Measurements from ENCODE around the gene ARHGEF2. TPM values are rescaled to one million over a fixed set of nuclear protein-coding genes. Genes with fewer than 3 reads are reported as not detected.

Gene ARHGEF2
- total and polyA plus RNA-seq, 2 of the 13 experiments (the other 11 are each of a cell fraction or from before 2014, with no cell fraction given) = 16.1 to 32.1 TPM

DNA sequence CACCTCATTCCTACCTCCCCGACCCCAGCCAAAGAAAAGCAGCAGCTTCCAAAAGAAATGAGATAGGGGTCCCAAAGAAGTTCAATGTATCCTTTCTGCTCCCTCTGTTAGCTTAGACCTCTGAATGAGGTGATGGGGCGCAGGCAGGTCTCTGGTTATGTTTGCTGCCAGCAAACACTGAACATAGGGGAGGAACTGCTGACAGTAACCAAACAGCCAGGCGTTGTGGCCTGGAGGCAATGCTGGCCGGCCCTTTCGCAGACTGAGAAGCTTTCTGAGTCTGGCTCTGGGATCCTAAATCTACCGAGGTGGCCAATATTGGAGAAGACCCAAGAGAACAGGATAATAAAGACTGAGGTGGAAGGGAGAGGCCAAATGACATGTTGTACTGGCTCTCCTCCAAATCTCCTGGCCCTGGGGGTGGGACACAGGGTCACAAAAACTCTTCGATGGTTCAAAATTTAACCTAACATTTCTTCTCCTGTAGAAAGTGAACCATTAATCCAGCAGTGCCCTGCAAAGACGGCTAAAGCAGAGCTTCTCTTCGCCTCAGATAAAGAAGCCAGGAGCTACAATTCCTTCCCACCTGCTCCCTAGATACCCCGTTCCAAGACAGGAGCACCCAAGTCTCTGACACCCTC, 22.8 kb upstream of the ARHGEF2 start (continued):
- TF ChIP-seq, protein P1, sequence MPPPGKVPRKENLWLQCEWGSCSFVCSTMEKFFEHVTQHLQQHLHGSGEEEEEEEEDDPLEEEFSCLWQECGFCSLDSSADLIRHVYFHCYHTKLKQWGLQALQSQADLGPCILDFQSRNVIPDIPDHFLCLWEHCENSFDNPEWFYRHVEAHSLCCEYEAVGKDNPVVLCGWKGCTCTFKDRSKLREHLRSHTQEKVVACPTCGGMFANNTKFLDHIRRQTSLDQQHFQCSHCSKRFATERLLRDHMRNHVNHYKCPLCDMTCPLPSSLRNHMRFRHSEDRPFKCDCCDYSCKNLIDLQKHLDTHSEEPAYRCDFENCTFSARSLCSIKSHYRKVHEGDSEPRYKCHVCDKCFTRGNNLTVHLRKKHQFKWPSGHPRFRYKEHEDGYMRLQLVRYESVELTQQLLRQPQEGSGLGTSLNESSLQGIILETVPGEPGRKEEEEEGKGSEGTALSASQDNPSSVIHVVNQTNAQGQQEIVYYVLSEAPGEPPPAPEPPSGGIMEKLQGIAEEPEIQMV (CRISPR knock-in tag; IDR thresholded peaks at IDR 0.05; ENCODE audit: low read depth) = no peak
- TF ChIP-seq, protein P2, sequence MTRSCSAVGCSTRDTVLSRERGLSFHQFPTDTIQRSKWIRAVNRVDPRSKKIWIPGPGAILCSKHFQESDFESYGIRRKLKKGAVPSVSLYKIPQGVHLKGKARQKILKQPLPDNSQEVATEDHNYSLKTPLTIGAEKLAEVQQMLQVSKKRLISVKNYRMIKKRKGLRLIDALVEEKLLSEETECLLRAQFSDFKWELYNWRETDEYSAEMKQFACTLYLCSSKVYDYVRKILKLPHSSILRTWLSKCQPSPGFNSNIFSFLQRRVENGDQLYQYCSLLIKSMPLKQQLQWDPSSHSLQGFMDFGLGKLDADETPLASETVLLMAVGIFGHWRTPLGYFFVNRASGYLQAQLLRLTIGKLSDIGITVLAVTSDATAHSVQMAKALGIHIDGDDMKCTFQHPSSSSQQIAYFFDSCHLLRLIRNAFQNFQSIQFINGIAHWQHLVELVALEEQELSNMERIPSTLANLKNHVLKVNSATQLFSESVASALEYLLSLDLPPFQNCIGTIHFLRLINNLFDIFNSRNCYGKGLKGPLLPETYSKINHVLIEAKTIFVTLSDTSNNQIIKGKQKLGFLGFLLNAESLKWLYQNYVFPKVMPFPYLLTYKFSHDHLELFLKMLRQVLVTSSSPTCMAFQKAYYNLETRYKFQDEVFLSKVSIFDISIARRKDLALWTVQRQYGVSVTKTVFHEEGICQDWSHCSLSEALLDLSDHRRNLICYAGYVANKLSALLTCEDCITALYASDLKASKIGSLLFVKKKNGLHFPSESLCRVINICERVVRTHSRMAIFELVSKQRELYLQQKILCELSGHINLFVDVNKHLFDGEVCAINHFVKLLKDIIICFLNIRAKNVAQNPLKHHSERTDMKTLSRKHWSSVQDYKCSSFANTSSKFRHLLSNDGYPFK (CRISPR knock-in tag; IDR thresholded peaks at IDR 0.05; ENCODE audit: borderline replicate concordance) = no peak
- TF ChIP-seq PPARG (CRISPR knock-in tag; conservative IDR thresholded peaks at IDR 0.05) = 0 out of 2 replicates have a peak, but pooled peaks have one; percentile 19
- no peak for TF ChIP-seq ZFYVE20 (CRISPR knock-in tag; IDR thresholded peaks at IDR 0.05; ENCODE audit: borderline replicate concordance, low read depth)
- TF ChIP-seq, protein P3, sequence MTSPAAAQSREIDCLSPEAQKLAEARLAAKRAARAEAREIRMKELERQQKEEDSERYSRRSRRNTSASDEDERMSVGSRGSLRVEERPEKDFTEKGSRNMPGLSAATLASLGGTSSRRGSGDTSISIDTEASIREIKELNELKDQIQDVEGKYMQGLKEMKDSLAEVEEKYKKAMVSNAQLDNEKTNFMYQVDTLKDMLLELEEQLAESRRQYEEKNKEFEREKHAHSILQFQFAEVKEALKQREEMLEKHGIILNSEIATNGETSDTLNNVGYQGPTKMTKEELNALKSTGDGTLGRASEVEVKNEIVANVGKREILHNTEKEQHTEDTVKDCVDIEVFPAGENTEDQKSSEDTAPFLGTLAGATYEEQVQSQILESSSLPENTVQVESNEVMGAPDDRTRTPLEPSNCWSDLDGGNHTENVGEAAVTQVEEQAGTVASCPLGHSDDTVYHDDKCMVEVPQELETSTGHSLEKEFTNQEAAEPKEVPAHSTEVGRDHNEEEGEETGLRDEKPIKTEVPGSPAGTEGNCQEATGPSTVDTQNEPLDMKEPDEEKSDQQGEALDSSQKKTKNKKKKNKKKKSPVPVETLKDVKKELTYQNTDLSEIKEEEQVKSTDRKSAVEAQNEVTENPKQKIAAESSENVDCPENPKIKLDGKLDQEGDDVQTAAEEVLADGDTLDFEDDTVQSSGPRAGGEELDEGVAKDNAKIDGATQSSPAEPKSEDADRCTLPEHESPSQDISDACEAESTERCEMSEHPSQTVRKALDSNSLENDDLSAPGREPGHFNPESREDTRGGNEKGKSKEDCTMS (CRISPR knock-in tag; conservative IDR thresholded peaks at IDR 0.05) = no peak
- peak; percentile 83; the same call in 1 of the 2 replicates for TF ChIP-seq ZSCAN9 (CRISPR knock-in tag; IDR thresholded peaks at IDR 0.05; ENCODE audit: borderline replicate concordance)
- TF ChIP-seq, protein P4, sequence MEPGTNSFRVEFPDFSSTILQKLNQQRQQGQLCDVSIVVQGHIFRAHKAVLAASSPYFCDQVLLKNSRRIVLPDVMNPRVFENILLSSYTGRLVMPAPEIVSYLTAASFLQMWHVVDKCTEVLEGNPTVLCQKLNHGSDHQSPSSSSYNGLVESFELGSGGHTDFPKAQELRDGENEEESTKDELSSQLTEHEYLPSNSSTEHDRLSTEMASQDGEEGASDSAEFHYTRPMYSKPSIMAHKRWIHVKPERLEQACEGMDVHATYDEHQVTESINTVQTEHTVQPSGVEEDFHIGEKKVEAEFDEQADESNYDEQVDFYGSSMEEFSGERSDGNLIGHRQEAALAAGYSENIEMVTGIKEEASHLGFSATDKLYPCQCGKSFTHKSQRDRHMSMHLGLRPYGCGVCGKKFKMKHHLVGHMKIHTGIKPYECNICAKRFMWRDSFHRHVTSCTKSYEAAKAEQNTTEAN (CRISPR knock-in tag; conservative IDR thresholded peaks at IDR 0.05) = no peak
- no peak for TF ChIP-seq ZNF33A (CRISPR knock-in tag; IDR thresholded peaks at IDR 0.05; ENCODE audit: borderline replicate concordance)
- TF ChIP-seq, protein P5, sequence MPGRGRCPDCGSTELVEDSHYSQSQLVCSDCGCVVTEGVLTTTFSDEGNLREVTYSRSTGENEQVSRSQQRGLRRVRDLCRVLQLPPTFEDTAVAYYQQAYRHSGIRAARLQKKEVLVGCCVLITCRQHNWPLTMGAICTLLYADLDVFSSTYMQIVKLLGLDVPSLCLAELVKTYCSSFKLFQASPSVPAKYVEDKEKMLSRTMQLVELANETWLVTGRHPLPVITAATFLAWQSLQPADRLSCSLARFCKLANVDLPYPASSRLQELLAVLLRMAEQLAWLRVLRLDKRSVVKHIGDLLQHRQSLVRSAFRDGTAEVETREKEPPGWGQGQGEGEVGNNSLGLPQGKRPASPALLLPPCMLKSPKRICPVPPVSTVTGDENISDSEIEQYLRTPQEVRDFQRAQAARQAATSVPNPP (CRISPR knock-in tag; IDR thresholded peaks at IDR 0.05) = no peak
- TF ChIP-seq, protein P6, sequence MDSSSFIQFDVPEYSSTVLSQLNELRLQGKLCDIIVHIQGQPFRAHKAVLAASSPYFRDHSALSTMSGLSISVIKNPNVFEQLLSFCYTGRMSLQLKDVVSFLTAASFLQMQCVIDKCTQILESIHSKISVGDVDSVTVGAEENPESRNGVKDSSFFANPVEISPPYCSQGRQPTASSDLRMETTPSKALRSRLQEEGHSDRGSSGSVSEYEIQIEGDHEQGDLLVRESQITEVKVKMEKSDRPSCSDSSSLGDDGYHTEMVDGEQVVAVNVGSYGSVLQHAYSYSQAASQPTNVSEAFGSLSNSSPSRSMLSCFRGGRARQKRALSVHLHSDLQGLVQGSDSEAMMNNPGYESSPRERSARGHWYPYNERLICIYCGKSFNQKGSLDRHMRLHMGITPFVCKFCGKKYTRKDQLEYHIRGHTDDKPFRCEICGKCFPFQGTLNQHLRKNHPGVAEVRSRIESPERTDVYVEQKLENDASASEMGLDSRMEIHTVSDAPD (CRISPR knock-in tag; IDR thresholded peaks at IDR 0.05) = 0 out of 2 replicates have a peak, but pooled peaks have one; percentile 60
- TF ChIP-seq KDM5B (CRISPR knock-in tag; IDR thresholded peaks at IDR 0.05; ENCODE audit: borderline replicate concordance) = no peak
- no peak for TF ChIP-seq ONECUT2 (CRISPR knock-in tag; IDR thresholded peaks at IDR 0.05)
- TF ChIP-seq STAG1 (CRISPR knock-in tag; IDR thresholded peaks at IDR 0.05) = no peak
- TF ChIP-seq, protein P7, sequence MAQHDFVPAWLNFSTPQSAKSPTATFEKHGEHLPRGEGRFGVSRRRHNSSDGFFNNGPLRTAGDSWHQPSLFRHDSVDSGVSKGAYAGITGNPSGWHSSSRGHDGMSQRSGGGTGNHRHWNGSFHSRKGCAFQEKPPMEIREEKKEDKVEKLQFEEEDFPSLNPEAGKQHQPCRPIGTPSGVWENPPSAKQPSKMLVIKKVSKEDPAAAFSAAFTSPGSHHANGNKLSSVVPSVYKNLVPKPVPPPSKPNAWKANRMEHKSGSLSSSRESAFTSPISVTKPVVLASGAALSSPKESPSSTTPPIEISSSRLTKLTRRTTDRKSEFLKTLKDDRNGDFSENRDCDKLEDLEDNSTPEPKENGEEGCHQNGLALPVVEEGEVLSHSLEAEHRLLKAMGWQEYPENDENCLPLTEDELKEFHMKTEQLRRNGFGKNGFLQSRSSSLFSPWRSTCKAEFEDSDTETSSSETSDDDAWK (CRISPR knock-in tag; IDR thresholded peaks at IDR 0.05) = no peak

Data from HepG2 (cell line).